H9 (cell line): ENCODE measurements around the gene DNAH11. TPM values are rescaled to one million over a fixed set of nuclear protein-coding genes. Genes with fewer than 3 reads are reported as not detected.

Experiments used
- DNase-seq: peaks from one replicate; pipeline ENCODE4 v3.0.0-alpha.2; 2017
- H2AFZ ChIP-seq: one replicate; pipeline ENCODE4 v1.6.1; 2013; ENCODE audit warnings: mild to moderate bottlenecking, low read length, control low read depth, moderate library complexity
- H2AK5ac ChIP-seq: 2 replicates; pipeline ENCODE4 v1.6.1; 2013; ENCODE audit warnings: low read length, control low read depth, mixed read lengths; ENCODE audit not compliant: insufficient read length
- H2BK120ac ChIP-seq: one replicate; pipeline ENCODE4 v1.6.1; 2013; ENCODE audit warnings: low read depth, mild to moderate bottlenecking, low read length, control low read depth, inconsistent platforms; ENCODE audit not compliant: poor library complexity, severe bottlenecking
- H2BK12ac ChIP-seq: 2 replicates; pipeline ENCODE4 v1.6.1; 2013; ENCODE audit warnings: low read length, control low read depth, mixed read lengths, low read depth; ENCODE audit not compliant: insufficient read length
- H2BK15ac ChIP-seq: 2 replicates; pipeline ENCODE4 v1.6.1; 2013; ENCODE audit warnings: low read depth, low read length, control low read depth
- H2BK20ac ChIP-seq: one replicate; pipeline ENCODE4 v1.6.1; 2013; ENCODE audit warnings: low read depth, mild to moderate bottlenecking, low read length, control low read depth, inconsistent platforms; ENCODE audit not compliant: poor library complexity, severe bottlenecking
- H2BK5ac ChIP-seq: 2 replicates; pipeline ENCODE4 v1.6.1; 2013; ENCODE audit warnings: low read length, control low read depth, mixed read lengths; ENCODE audit not compliant: insufficient read length
- H3K14ac ChIP-seq: 2 replicates; pipeline ENCODE4 v1.6.1; 2013; ENCODE audit warnings: low read length, control low read depth; ENCODE audit not compliant: insufficient read depth
- H3K18ac ChIP-seq: 2 replicates; pipeline ENCODE4 v1.6.1; 2013; ENCODE audit warnings: low read depth, mild to moderate bottlenecking, mixed read lengths, low read length, control low read depth; ENCODE audit not compliant: insufficient read length
- H3K23ac ChIP-seq: 2 replicates; pipeline ENCODE4 v1.6.1; 2013; ENCODE audit warnings: low read length, control low read depth, mixed read lengths, low read depth; ENCODE audit not compliant: insufficient read length
- H3K23me2 ChIP-seq: 2 replicates; pipeline ENCODE4 v1.6.1; 2013; ENCODE audit warnings: low read depth, mild to moderate bottlenecking, mixed read lengths, low read length, control low read depth; ENCODE audit not compliant: insufficient read length, poor library complexity, severe bottlenecking
- H3K27ac ChIP-seq: 2 replicates; pipeline ENCODE4 v1.5.1; 2013; ENCODE audit warnings: low read length, control low read depth, mixed read lengths, low read depth; ENCODE audit not compliant: insufficient read length
- H3K27me3 ChIP-seq: 2 replicates; pipeline ENCODE4 v1.6.1; 2013; ENCODE audit warnings: low read length, control low read depth, inconsistent platforms; ENCODE audit not compliant: insufficient read depth
- H3K4ac ChIP-seq: 2 replicates; pipeline ENCODE4 v1.6.1; 2013; ENCODE audit warnings: low read depth, mild to moderate bottlenecking, control low read depth, inconsistent platforms, low read length, moderate library complexity
- H3K4me1 ChIP-seq: 2 replicates; pipeline ENCODE4 v1.6.1; 2013; ENCODE audit warnings: low read length, control low read depth, inconsistent platforms; ENCODE audit not compliant: insufficient read depth
- H3K4me2 ChIP-seq: 2 replicates; pipeline ENCODE4 v1.6.1; 2013; ENCODE audit warnings: low read length, control low read depth, mixed read lengths; ENCODE audit not compliant: insufficient read length, insufficient read depth
- H3K56ac ChIP-seq: 2 replicates; pipeline ENCODE4 v1.6.1; 2013; ENCODE audit warnings: low read depth, mild to moderate bottlenecking, mixed read lengths, low read length, control low read depth; ENCODE audit not compliant: insufficient read length
- H3K79me1 ChIP-seq: 2 replicates; pipeline ENCODE4 v1.6.1; 2013; ENCODE audit warnings: low read depth, mild to moderate bottlenecking, moderate library complexity, low read length, control low read depth, inconsistent platforms; ENCODE audit not compliant: insufficient read depth, poor library complexity, severe bottlenecking
- H3K79me2 ChIP-seq: 2 replicates; pipeline ENCODE4 v1.6.1; 2013; ENCODE audit warnings: low read length, control low read depth, inconsistent platforms; ENCODE audit not compliant: insufficient read depth
- H3K9ac ChIP-seq: 2 replicates; pipeline ENCODE4 v1.6.1; 2013; ENCODE audit warnings: low read length, control low read depth, mixed read lengths; ENCODE audit not compliant: insufficient read length; ENCODE audit errors: extremely low read depth
- H3K9me3 ChIP-seq: one replicate; pipeline ENCODE4 v1.6.1; 2013; ENCODE audit warnings: low read depth, low read length, inconsistent platforms; ENCODE audit not compliant: control insufficient read depth
- H3T11ph ChIP-seq: one replicate; pipeline ENCODE4 v1.6.1; 2013; ENCODE audit warnings: mild to moderate bottlenecking, low read length, control low read depth, inconsistent platforms
- H4K20me1 ChIP-seq: one replicate; pipeline ENCODE4 v1.6.1; 2013; ENCODE audit not compliant: control insufficient read depth, insufficient read length, insufficient read depth
- H4K5ac ChIP-seq: 2 replicates; pipeline ENCODE4 v1.6.1; 2013; ENCODE audit warnings: low read depth, mild to moderate bottlenecking, mixed read lengths, low read length, control low read depth; ENCODE audit not compliant: insufficient read length
- H4K8ac ChIP-seq: replicated peaks from 2 replicates; pipeline ENCODE4 v1.6.1; 2013; ENCODE audit warnings: low read length, control low read depth, mixed read lengths, low read depth; ENCODE audit not compliant: insufficient read length
- H4K91ac ChIP-seq: 2 replicates; pipeline ENCODE4 v1.6.1; 2013; ENCODE audit warnings: low read depth, mild to moderate bottlenecking, moderate library complexity, mixed read lengths, low read length, control low read depth; ENCODE audit not compliant: insufficient read length
- H3K27ac Mint-ChIP-seq, 3 experiments: 2 replicates in 2 of 3; 3 replicates in 1 of 3; pipeline ENCODE4 v1.8.0; 2020 to 2021; ENCODE audit warnings: mixed read lengths in 3 of 3, mild to moderate bottlenecking in 1 of 3, moderate library complexity in 1 of 3
- H3K27me3 Mint-ChIP-seq: 2 replicates; pipeline ENCODE4 v1.8.0; 2021; ENCODE audit warnings: low read depth, mild to moderate bottlenecking, moderate library complexity, mixed read lengths
- H3K36me3 Mint-ChIP-seq, 3 experiments: 2 replicates in 2 of 3; 3 replicates in 1 of 3; pipeline ENCODE4 v1.8.0; 2020 to 2021; ENCODE audit warnings: low read depth in 3 of 3, mixed read lengths in 3 of 3; ENCODE audit not compliant: insufficient read depth in 1 of 3
- H3K4me1 Mint-ChIP-seq, 2 experiments: 2 replicates each; pipeline ENCODE4 v1.8.0; 2020; ENCODE audit warnings: mixed read lengths in 2 of 2
- H3K4me3 Mint-ChIP-seq, 2 experiments: 2 replicates in 1 of 2; 3 replicates in 1 of 2; pipeline ENCODE4 v1.8.0; 2020 to 2021; ENCODE audit warnings: mild to moderate bottlenecking in 2 of 2, mixed read lengths in 2 of 2, moderate library complexity in 1 of 2
- H3K9me3 Mint-ChIP-seq, 2 experiments: 2 replicates in 1 of 2; 3 replicates in 1 of 2; pipeline ENCODE4 v1.8.0; 2020; ENCODE audit warnings: mild to moderate bottlenecking in 2 of 2, mixed read lengths in 2 of 2, moderate library complexity in 1 of 2
- WGBS: extraction: QIAGEN DNeasy Blood & Tissue Kit; methylation state at CpG from one replicate; pipeline ENCODE4 v1.1.7; 2013; ENCODE audit warnings: missing lambda C conversion rate, low lambda C conversion rate, mixed read lengths; ENCODE audit not compliant: insufficient read length; ENCODE audit errors: extremely low coverage; 5-methylcytosine and 5-hydroxymethylcytosine counted together
- total RNA-seq: library from RNA; stranded (reverse); gene quantifications from 2 replicates; pipeline ENCODE4 v1.2.1, GENCODE V29; 2021
- TF ChIP-seq, protein P1 (sequence below): fragments of 200-600 bp; sonication (generic); conservative IDR thresholded peaks from 3 replicates; pipeline ENCODE4 v1.8.0; 2021; ENCODE audit warnings: antibody characterized with exemption, mild to moderate bottlenecking

Gene DNAH11
- total RNA-seq, 1 experiment from 2014 or later, result 2.5 TPM

GRCh38 chr7:21771266-21771665 lies 228.4 kb downstream of the DNAH11 start:
- H2BK12ac ChIP-seq, result no peak overlapping the region
- no peak overlapping the region for H2BK20ac ChIP-seq
- no peak overlapping the region for H3K14ac ChIP-seq
- H3K9me3 ChIP-seq, result no peaks in the 10 kb centered on the region
- H2BK120ac ChIP-seq, result no peak overlapping the region
- H3K79me1 ChIP-seq, result no peaks in the 10 kb centered on the region
- no peaks in the 10 kb centered on the region for H3K23me2 ChIP-seq
- no peak overlapping the region for H3K9ac ChIP-seq
- no peak overlapping the region for H3K27ac ChIP-seq
- Mint-ChIP-seq H3K27ac (peak overlapping the region in 1 of 3 experiments; percentile 26; a peak in 2 of 7 replicates), H3K36me3 (no peaks in the 10 kb centered on the region; a peak in 1 of 7 replicates), H3K4me1 (peaks cover 49 to 71% of the 10 kb centered on the region in 2 experiments), H3K4me3 (no peak overlapping the region), H3K9me3 (no peaks in the 10 kb centered on the region), H3K27me3 (no peaks in the 10 kb centered on the region)
- H4K8ac ChIP-seq, result no peak overlapping the region
- no peak overlapping the region for H3K18ac ChIP-seq
- TF ChIP-seq, protein P1, sequence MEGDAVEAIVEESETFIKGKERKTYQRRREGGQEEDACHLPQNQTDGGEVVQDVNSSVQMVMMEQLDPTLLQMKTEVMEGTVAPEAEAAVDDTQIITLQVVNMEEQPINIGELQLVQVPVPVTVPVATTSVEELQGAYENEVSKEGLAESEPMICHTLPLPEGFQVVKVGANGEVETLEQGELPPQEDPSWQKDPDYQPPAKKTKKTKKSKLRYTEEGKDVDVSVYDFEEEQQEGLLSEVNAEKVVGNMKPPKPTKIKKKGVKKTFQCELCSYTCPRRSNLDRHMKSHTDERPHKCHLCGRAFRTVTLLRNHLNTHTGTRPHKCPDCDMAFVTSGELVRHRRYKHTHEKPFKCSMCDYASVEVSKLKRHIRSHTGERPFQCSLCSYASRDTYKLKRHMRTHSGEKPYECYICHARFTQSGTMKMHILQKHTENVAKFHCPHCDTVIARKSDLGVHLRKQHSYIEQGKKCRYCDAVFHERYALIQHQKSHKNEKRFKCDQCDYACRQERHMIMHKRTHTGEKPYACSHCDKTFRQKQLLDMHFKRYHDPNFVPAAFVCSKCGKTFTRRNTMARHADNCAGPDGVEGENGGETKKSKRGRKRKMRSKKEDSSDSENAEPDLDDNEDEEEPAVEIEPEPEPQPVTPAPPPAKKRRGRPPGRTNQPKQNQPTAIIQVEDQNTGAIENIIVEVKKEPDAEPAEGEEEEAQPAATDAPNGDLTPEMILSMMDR, result no peak
- no peak overlapping the region for H3T11ph ChIP-seq
- no CpG with 5 or more reads among the region's 5 CpGs for WGBS
- no peak overlapping the region for H4K91ac ChIP-seq
- no peak overlapping the region for H3K4ac ChIP-seq
- no peak for DNase-seq
- no peaks in the 10 kb centered on the region for H3K27me3 ChIP-seq
- no peaks in the 10 kb centered on the region for H4K20me1 ChIP-seq
- H3K4me2 ChIP-seq, result no peak overlapping the region
- H2AFZ ChIP-seq, result no peak overlapping the region
- no peak overlapping the region for H2BK15ac ChIP-seq
- H2AK5ac ChIP-seq, result no peak overlapping the region
- H4K5ac ChIP-seq, result no peak overlapping the region
- H3K4me1 ChIP-seq, result peaks cover 16% of the 10 kb centered on the region; the same call in 1 of the 2 replicates
- H3K56ac ChIP-seq, result no peak overlapping the region
- no peak overlapping the region for H3K23ac ChIP-seq
- H2BK5ac ChIP-seq, result no peak overlapping the region
- no peaks in the 10 kb centered on the region for H3K79me2 ChIP-seq
